ENCODE data around the gene GCKR. TPM values are rescaled to one million over a fixed set of nuclear protein-coding genes. Genes with fewer than 3 reads are reported as not detected.
"Not testable (repeated sequence)": the region's sequence is repeated elsewhere in the genome, so short reads cannot be mapped to it uniquely, and the experiment has no call there.

GCKR gene
- total and polyA plus RNA-seq, 8 donors = 0.56 to 4.0 (median 1.8) TPM

DNA sequence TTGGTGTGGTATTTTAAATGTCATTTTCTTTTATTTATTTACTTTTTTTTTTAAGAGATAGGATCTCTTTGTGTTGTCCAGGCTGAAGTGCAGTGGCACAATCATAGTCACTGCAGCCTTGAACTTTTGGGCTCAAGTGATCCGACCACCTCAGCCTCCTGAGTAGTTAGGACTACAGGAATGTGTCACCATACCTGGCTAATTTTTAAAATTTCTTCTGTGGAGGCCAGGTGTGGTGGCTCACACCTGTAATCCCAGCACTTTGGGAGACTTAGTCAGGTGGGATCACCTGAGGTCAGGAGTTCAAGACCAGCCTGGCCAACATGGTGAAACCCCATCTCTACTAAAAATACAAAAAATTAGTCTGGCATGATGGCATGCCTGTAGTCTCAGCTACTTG, 52.7 kb downstream of the GCKR start:
- Histone ChIP-seq H3K4me3 (no peak overlapping the region), H3K27ac (no peak overlapping the region), H3K36me3 (no peaks in the 10 kb centered on the region), H3K27me3 (no peaks in the 10 kb centered on the region), H3K4me1 (no peaks in the 10 kb centered on the region), H3K9me3 (no peaks in the 10 kb centered on the region)
- 44 to 50% methylated on average over 1 of the region's 1 CpG for whole genome bisulfite sequencing, 2 donors
- no peak for DNase-seq
- TF ChIP-seq, protein P1, sequence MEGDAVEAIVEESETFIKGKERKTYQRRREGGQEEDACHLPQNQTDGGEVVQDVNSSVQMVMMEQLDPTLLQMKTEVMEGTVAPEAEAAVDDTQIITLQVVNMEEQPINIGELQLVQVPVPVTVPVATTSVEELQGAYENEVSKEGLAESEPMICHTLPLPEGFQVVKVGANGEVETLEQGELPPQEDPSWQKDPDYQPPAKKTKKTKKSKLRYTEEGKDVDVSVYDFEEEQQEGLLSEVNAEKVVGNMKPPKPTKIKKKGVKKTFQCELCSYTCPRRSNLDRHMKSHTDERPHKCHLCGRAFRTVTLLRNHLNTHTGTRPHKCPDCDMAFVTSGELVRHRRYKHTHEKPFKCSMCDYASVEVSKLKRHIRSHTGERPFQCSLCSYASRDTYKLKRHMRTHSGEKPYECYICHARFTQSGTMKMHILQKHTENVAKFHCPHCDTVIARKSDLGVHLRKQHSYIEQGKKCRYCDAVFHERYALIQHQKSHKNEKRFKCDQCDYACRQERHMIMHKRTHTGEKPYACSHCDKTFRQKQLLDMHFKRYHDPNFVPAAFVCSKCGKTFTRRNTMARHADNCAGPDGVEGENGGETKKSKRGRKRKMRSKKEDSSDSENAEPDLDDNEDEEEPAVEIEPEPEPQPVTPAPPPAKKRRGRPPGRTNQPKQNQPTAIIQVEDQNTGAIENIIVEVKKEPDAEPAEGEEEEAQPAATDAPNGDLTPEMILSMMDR (IDR thresholded peaks at IDR 0.05) = no peak
- no peak for FAIRE-seq
- intact Hi-C loops (cut with DNase I) = no loop called here
- ATAC-seq = no peak

DNA sequence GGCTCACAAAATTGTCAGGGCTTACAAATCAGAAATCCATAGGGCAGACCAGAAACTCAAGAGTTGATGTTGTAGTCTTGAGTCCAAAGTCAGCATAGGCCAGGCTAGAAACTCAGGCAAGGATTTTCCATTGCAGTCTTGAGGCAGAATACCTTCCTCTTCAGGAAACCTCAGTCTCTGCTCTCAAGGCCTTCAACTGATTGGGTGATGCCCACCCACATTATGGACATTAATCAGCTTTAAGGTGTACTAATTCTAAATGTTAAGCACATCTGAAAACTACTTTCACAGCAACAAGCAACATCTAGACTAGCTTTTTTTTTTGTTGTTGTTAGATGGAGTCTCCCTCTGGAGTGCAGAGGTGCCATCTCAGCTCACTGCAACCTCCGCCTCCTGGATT, 54.9 kb downstream of the GCKR start:
- H3K27ac ChIP-seq = no peak overlapping the region
- H3K27me3 ChIP-seq = no peaks in the 10 kb centered on the region
- TF ChIP-seq, protein P1 (IDR thresholded peaks at IDR 0.05) = no peak
- no peak for ATAC-seq
- H3K36me3 ChIP-seq = no peaks in the 10 kb centered on the region
- WGBS, 2 donors = 90 to 100% methylated on average over 1 of the region's 1 CpG
- no peak for FAIRE-seq
- H3K9me3 ChIP-seq = no peaks in the 10 kb centered on the region
- no peaks in the 10 kb centered on the region for H3K4me1 ChIP-seq
- no peak for DNase-seq
- no peak overlapping the region for H3K4me3 ChIP-seq
- intact Hi-C loops (cut with DNase I) = no loop called here

- Histone ChIP-seq H3K4me1 (no peaks in the 10 kb centered on the region), H3K27me3 (no peaks in the 10 kb centered on the region), H3K4me3 (no peak overlapping the region), H3K27ac (no peak overlapping the region), H3K9me3 (no peaks in the 10 kb centered on the region), H3K36me3 (no peaks in the 10 kb centered on the region)
- intact Hi-C loops (cut with DNase I) = no loop called here
- TF ChIP-seq, protein P1 (IDR thresholded peaks at IDR 0.05) = no peak
- no peak for DNase-seq
- ATAC-seq = no peak
- 69 to 74% methylated on average over 2 of the region's 2 CpGs for WGBS, 2 donors
- no peak for FAIRE-seq
Observed at GRCh38 chr2:27552941-27553340, 56.3 kb downstream of the GCKR start.

DNA sequence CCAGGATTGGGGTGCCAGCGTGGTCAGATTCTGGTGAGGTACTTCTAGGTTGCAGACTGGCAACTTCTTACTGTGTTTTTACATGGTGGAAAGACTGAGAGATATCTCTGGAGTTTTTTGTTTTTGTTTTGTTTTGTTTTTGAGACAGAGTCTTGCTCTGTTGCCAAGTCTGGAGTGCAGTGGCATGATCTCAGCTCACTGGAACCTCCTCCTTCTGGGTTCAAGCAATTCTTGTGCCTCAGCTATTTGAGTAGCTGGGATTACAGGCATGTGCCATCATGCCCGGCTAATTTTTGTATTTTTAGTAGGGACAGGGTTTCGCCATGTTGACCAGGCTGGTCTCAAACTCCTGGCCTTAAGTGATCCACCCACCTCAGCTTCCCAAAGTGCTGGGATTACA, 57.8 kb downstream of the GCKR start:
- 68 to 83% methylated on average over 3 of the region's 3 CpGs for WGBS, 2 donors
- DNase-seq; intact Hi-C loops (cut with DNase I); H3K4me1 ChIP-seq; H3K4me3 ChIP-seq; FAIRE-seq; H3K27me3 ChIP-seq; H3K9me3 ChIP-seq; H3K27ac ChIP-seq; ATAC-seq; H3K36me3 ChIP-seq: not testable (repeated sequence)

- H3K4me3 ChIP-seq = no peak overlapping the region
- TF ChIP-seq, protein P1 (IDR thresholded peaks at IDR 0.05) = no peak
- H3K4me1 ChIP-seq = no peaks in the 10 kb centered on the region
- H3K27ac ChIP-seq = no peak overlapping the region
- FAIRE-seq (no peak), DNase-seq (no peak), ATAC-seq (no peak)
- 69 to 82% methylated on average over 2 of the region's 2 CpGs for WGBS, 2 donors
- no peaks in the 10 kb centered on the region for H3K27me3 ChIP-seq
- H3K36me3 ChIP-seq = no peaks in the 10 kb centered on the region
- no peaks in the 10 kb centered on the region for H3K9me3 ChIP-seq
- intact Hi-C loops (cut with DNase I) = no loop called here
Observed at GRCh38 chr2:27559228-27559627, 62.6 kb downstream of the GCKR start.

DNA sequence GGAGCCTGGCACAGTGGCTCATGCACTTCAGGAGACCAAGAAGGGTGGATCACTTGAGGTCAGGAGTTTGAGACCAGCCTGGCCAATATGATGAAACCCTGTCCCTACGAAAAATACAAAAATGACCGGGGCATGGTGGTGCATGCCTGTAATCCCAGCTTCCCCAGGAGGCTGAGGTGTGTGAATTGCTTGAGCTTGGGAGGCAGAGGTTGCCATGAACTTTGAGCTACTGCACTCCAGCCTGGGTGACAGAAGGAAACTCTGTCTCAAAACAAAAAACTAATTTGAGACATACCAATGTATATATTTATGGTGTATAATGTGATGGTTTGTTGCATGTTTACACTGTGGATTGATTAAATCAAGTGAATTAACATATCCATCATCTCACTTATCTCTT, 64.4 kb downstream of the GCKR start:
- Histone ChIP-seq H3K4me1 (no peaks in the 10 kb centered on the region), H3K9me3 (no peaks in the 10 kb centered on the region), H3K27me3 (no peaks in the 10 kb centered on the region), H3K27ac (no peak overlapping the region), H3K36me3 (no peaks in the 10 kb centered on the region), H3K4me3 (no peak overlapping the region)
- intact Hi-C loops (cut with DNase I) = no loop called here
- FAIRE-seq (no peak), DNase-seq (no peak), ATAC-seq (no peak)
- TF ChIP-seq, protein P1 (IDR thresholded peaks at IDR 0.05) = no peak
- WGBS, 2 donors = 77 to 79% methylated on average over 2 of the region's 2 CpGs

Measured in pancreas (tissue), 10 donors.